ENCODE results near the gene SUN3.

The SUN3 gene

DNA sequence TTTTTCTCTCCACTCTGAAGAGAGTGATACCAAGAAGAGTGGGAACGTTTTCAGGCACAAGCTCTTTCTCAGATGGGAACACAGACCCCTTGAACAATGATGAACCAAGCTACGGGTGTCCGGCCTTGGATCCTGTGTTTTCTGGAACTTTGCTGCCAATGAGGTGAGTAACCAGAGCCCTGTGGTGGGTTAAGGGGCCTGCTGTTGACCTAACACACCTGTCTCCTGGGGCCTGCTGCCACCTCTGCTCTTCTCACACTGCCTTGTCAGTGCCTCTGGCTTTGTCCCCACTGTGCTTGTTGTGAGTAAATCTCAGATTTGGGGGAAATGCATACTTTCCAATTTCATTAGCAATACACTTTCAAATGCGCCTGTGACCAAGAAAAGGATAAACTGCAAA is 79.2 kb downstream of the SUN3 start:
- Histone ChIP-seq H3K4me2 (ENCODE audit: low read length, poor library complexity, severe bottlenecking) (no peak overlapping the region), H2BK5ac (ENCODE audit: low read depth, low read length, poor library complexity, severe bottlenecking) (no peak overlapping the region), H2BK12ac (ENCODE audit: low read length in 2 of 2) (no peak overlapping the region), H3K27me3 (ENCODE audit: control insufficient read depth in 1 of 2, insufficient read depth in 1 of 2, low read length in 2 of 2) (no peaks in the 10 kb centered on the region), H2BK15ac (ENCODE audit: low read depth, poor library complexity, severe bottlenecking) (no peak overlapping the region), H2BK120ac (ENCODE audit: low read depth, low read length) (no peak overlapping the region), H2AK5ac (ENCODE audit: low read length, severe bottlenecking) (no peak overlapping the region), H3K9me3 (ENCODE audit: control insufficient read depth, low read length) (no peaks in the 10 kb centered on the region), H3K4ac (ENCODE audit: low read depth in 1 of 2, low read length in 2 of 2) (no peak overlapping the region), H3K4me1 (ENCODE audit: control insufficient read depth, insufficient read depth, low read depth, low read length) (peaks cover 11% of the 10 kb centered on the region), H4K8ac (ENCODE audit: low read length) (no peak overlapping the region), H3K27ac (ENCODE audit: low read length, poor library complexity, severe bottlenecking) (no peak overlapping the region), H4K91ac (ENCODE audit: low read length) (no peak overlapping the region), H3K79me1 (replicated peaks; ENCODE audit: low read length, poor library complexity, severe bottlenecking) (no peaks in the 10 kb centered on the region), H3K36me3 (ENCODE audit: control insufficient read depth in 1 of 2, insufficient read depth in 2 of 2, low read depth in 1 of 2, low read length in 2 of 2) (peaks cover 3 to 9% of the 10 kb centered on the region in 2 experiments), H3K18ac (ENCODE audit: low read depth in 1 of 2, low read length in 2 of 2) (no peak overlapping the region), H2AFZ (ENCODE audit: low read depth, low read length) (no peak overlapping the region), H3K23ac (ENCODE audit: low read length in 2 of 2) (no peak overlapping the region), H3K14ac (ENCODE audit: low read length in 2 of 2) (no peak overlapping the region), H3K4me3 (ENCODE audit: insufficient read depth in 1 of 2, low read depth in 1 of 2, low read length in 2 of 2) (no peak overlapping the region), H3K9ac (ENCODE audit: low read length) (no peak overlapping the region)
- DNase-seq: no peak
- WGBS: 92% methylated on average over 4 of the region's 4 CpGs

DNA sequence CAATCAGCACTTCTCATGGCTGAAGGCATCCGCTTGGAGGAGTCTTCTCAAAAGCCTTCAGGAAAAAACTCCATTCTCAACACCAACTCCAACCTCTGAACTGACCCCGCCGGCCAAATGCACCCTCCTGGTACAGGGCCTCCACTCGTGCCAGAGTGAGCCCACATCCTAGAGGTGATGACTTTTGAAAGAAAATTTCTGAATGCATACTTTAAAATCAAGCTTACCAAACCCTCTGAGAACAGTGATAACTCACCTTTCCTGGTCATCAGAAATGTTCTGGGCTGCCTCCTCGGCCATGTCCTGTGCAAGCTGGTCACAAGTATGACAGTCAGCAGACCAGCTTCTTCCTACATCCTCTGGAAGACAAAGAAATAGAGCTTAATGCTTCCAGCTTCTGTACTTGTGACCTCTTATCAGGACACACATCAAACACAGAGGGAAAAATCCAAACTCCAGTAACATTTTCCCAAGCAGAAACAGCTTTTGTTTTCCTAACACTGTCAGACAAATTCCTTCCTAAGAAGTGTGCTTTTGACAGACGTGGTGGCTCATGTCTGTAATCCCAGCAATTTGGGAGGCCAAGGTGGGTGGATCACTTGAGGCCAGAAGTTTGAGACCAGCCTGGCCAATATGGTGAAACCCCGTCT is 80.6 kb downstream of the SUN3 start, which contains the start of gene PKD1L1:
Gene PKD1L1 (minus strand): TSS at position 326 of the 650 bp plus-strand sequence. CDS start 26 bp downstream, at position 300.
- 74% methylated on average over 6 of the region's 7 CpGs for WGBS
- Histone ChIP-seq H3K9ac (ENCODE audit: low read length) (no peak within 1 kb of the TSS), H2AFZ (ENCODE audit: low read depth, low read length) (no peak within 1 kb of the TSS), H3K4me2 (ENCODE audit: low read length, poor library complexity, severe bottlenecking) (no peak within 1 kb of the TSS), H3K4ac (ENCODE audit: low read depth in 1 of 2, low read length in 2 of 2) (peak within 1 kb of the TSS in 1 of 2 experiments; percentile 43), H2BK120ac (ENCODE audit: low read depth, low read length) (no peak within 1 kb of the TSS), H3K23ac (ENCODE audit: low read length in 2 of 2) (peak within 1 kb of the TSS in 1 of 2 experiments; percentile 37), H3K27ac (ENCODE audit: low read length, poor library complexity, severe bottlenecking) (no peak within 1 kb of the TSS), H2BK12ac (ENCODE audit: low read length in 2 of 2) (peak within 1 kb of the TSS; percentile 17 to 55), H2BK5ac (ENCODE audit: low read depth, low read length, poor library complexity, severe bottlenecking) (no peak within 1 kb of the TSS), H2AK5ac (ENCODE audit: low read length, severe bottlenecking) (no peak within 1 kb of the TSS), H3K27me3 (ENCODE audit: control insufficient read depth in 1 of 2, insufficient read depth in 1 of 2, low read length in 2 of 2) (no peaks in the 10 kb centered on the region), H4K8ac (ENCODE audit: low read length) (peak within 1 kb of the TSS; percentile 14), H2BK15ac (ENCODE audit: low read depth, poor library complexity, severe bottlenecking) (no peak within 1 kb of the TSS), H3K36me3 (ENCODE audit: control insufficient read depth in 1 of 2, insufficient read depth in 2 of 2, low read depth in 1 of 2, low read length in 2 of 2) (peaks cover 0 to 3% of the 10 kb centered on the region in 2 experiments), H4K91ac (ENCODE audit: low read length) (no peak within 1 kb of the TSS), H3K18ac (ENCODE audit: low read depth in 1 of 2, low read length in 2 of 2) (peak within 1 kb of the TSS in 1 of 2 experiments; percentile 40), H3K79me1 (replicated peaks; ENCODE audit: low read length, poor library complexity, severe bottlenecking) (no peaks in the 10 kb centered on the region), H3K4me3 (ENCODE audit: insufficient read depth in 1 of 2, low read depth in 1 of 2, low read length in 2 of 2) (no peak within 1 kb of the TSS), H3K4me1 (ENCODE audit: control insufficient read depth, insufficient read depth, low read depth, low read length) (peaks cover 11% of the 10 kb centered on the region), H3K9me3 (ENCODE audit: control insufficient read depth, low read length) (no peaks in the 10 kb centered on the region), H3K14ac (ENCODE audit: low read length in 2 of 2) (peak within 1 kb of the TSS in 1 of 2 experiments; percentile 30)
- DNase-seq: no peak

DNA sequence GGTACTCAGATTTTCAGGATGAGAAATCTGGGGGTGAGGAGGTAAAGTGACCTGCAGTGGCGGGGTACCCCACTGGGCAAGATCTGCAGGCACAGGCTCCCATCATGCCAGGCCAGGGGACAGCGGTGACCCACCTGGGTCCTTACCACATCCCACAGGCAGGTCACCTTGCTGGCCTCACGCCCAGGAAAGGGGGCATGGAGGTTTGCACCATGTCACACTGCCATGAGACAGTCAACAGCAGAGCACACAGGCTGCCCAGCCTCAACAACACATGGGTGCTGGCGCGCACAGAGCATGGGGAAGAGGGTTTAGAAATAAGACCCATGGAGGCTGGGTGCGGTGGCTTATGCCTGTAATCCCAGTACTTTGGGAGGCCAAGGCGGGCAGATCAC is 81.6 kb downstream of the SUN3 start:
- Histone ChIP-seq H3K4me3 (ENCODE audit: insufficient read depth in 1 of 2, low read depth in 1 of 2, low read length in 2 of 2) (no peak overlapping the region), H3K4me1 (ENCODE audit: control insufficient read depth, insufficient read depth, low read depth, low read length) (peaks cover 11% of the 10 kb centered on the region), H2BK15ac (ENCODE audit: low read depth, poor library complexity, severe bottlenecking) (no peak overlapping the region), H3K9me3 (ENCODE audit: control insufficient read depth, low read length) (no peaks in the 10 kb centered on the region), H3K27ac (ENCODE audit: low read length, poor library complexity, severe bottlenecking) (no peak overlapping the region), H2AK5ac (ENCODE audit: low read length, severe bottlenecking) (no peak overlapping the region), H4K91ac (ENCODE audit: low read length) (no peak overlapping the region), H3K14ac (ENCODE audit: low read length in 2 of 2) (peak overlapping the region in 1 of 2 experiments; percentile 30), H2BK120ac (ENCODE audit: low read depth, low read length) (no peak overlapping the region), H3K36me3 (ENCODE audit: control insufficient read depth in 1 of 2, insufficient read depth in 2 of 2, low read depth in 1 of 2, low read length in 2 of 2) (peaks cover 0 to 3% of the 10 kb centered on the region in 2 experiments), H3K4ac (ENCODE audit: low read depth in 1 of 2, low read length in 2 of 2) (no peak overlapping the region), H3K4me2 (ENCODE audit: low read length, poor library complexity, severe bottlenecking) (no peak overlapping the region), H2BK12ac (ENCODE audit: low read length in 2 of 2) (peak overlapping the region; percentile 17 to 55), H2AFZ (ENCODE audit: low read depth, low read length) (no peak overlapping the region), H3K79me1 (replicated peaks; ENCODE audit: low read length, poor library complexity, severe bottlenecking) (no peaks in the 10 kb centered on the region), H3K9ac (ENCODE audit: low read length) (no peak overlapping the region), H3K23ac (ENCODE audit: low read length in 2 of 2) (peak overlapping the region in 1 of 2 experiments; percentile 37), H4K8ac (ENCODE audit: low read length) (peak overlapping the region; percentile 14), H3K27me3 (ENCODE audit: control insufficient read depth in 1 of 2, insufficient read depth in 1 of 2, low read length in 2 of 2) (no peaks in the 10 kb centered on the region), H2BK5ac (ENCODE audit: low read depth, low read length, poor library complexity, severe bottlenecking) (no peak overlapping the region), H3K18ac (ENCODE audit: low read depth in 1 of 2, low read length in 2 of 2) (peak overlapping the region in 1 of 2 experiments; percentile 40)
- 97% methylated on average over 5 of the region's 7 CpGs for WGBS
- DNase-seq: no peak

DNA sequence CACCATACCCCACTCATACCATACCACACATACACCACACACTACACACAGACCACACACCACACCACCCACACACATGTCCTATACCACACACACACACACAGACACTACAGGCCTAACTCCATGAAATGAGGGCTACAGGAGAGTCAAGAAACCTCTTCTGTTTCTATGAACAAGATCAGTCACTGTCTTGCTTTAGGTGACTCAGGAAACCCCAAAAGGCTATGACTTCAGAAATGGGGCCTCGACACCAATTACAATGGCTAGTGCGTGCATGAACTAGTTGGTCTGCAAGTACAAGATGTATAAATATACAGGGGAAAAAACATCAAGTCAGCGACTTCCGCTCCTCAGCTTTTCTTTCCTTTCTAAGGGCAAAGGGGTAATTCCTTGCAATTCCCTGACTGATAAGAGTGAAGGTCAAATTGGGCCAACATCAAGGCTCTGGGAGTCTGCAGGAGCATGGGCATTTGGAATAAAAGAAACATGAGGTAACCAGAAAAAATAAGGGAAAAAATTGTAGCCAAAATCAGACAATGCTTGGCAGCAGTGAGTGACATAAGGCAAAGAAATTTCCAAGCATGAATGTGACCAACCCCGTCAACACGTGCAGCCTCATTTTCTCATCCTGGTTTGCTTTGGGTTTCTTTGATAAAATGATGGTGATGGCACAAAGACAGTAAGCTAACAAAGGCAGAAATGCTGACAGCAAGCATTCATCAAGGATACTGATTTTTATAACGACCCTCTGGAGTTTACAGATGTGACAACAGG is 82.1 kb downstream of the SUN3 start:
- Histone ChIP-seq H4K8ac (ENCODE audit: low read length) (peak overlapping the region; percentile 62), H3K14ac (ENCODE audit: low read length in 2 of 2) (peak overlapping the region in 1 of 2 experiments; percentile 82), H4K91ac (ENCODE audit: low read length) (peak overlapping the region; percentile 77), H3K36me3 (ENCODE audit: control insufficient read depth in 1 of 2, insufficient read depth in 2 of 2, low read depth in 1 of 2, low read length in 2 of 2) (peaks cover 0 to 3% of the 10 kb centered on the region in 2 experiments), H2BK120ac (ENCODE audit: low read depth, low read length) (no peak overlapping the region), H3K27me3 (ENCODE audit: control insufficient read depth in 1 of 2, insufficient read depth in 1 of 2, low read length in 2 of 2) (no peaks in the 10 kb centered on the region), H3K79me1 (replicated peaks; ENCODE audit: low read length, poor library complexity, severe bottlenecking) (no peaks in the 10 kb centered on the region), H2AK5ac (ENCODE audit: low read length, severe bottlenecking) (no peak overlapping the region), H2AFZ (ENCODE audit: low read depth, low read length) (peak overlapping the region; percentile 64), H3K27ac (ENCODE audit: low read length, poor library complexity, severe bottlenecking) (no peak overlapping the region), H2BK12ac (ENCODE audit: low read length in 2 of 2) (peak overlapping the region; percentile 44 to 87), H2BK5ac (ENCODE audit: low read depth, low read length, poor library complexity, severe bottlenecking) (no peak overlapping the region), H3K4ac (ENCODE audit: low read depth in 1 of 2, low read length in 2 of 2) (no peak overlapping the region), H3K18ac (ENCODE audit: low read depth in 1 of 2, low read length in 2 of 2) (peak overlapping the region; percentile 11 to 95), H2BK15ac (ENCODE audit: low read depth, poor library complexity, severe bottlenecking) (no peak overlapping the region), H3K4me3 (ENCODE audit: insufficient read depth in 1 of 2, low read depth in 1 of 2, low read length in 2 of 2) (no peak overlapping the region), H3K9ac (ENCODE audit: low read length) (no peak overlapping the region), H3K4me1 (ENCODE audit: control insufficient read depth, insufficient read depth, low read depth, low read length) (peaks cover 13% of the 10 kb centered on the region), H3K9me3 (ENCODE audit: control insufficient read depth, low read length) (no peaks in the 10 kb centered on the region), H3K23ac (ENCODE audit: low read length in 2 of 2) (no peak overlapping the region), H3K4me2 (ENCODE audit: low read length, poor library complexity, severe bottlenecking) (no peak overlapping the region)
- 94% methylated on average over 7 of the region's 7 CpGs for WGBS
- DNase-seq: no peak
